Spleen (tissue), 11 donors: ENCODE data around the gene GPR173. TPM values are rescaled to one million over a fixed set of nuclear protein-coding genes. Genes with fewer than 3 reads are reported as not detected.

Experiments used
- DNase-seq: peaks from one replicate; pipeline ENCODE4 v3.0.0-alpha.2; 2020
- H3K27ac ChIP-seq, 8 donors: fragments of 200-600 bp; sonication (generic) in 7 of 8; 1 replicate in 4 of 8; 2 replicates in 4 of 8; pipeline versions ENCODE4 v1.5.0 to v1.8.0; 2016 to 2021; ENCODE audit warnings: inconsistent platforms in 4 of 8, mild to moderate bottlenecking in 4 of 8, moderate library complexity in 1 of 8
- H3K27me3 ChIP-seq, 7 donors: fragments of 200-600 bp; sonication (generic) in 6 of 7; replicated peaks in 1 of 7; 1 replicate in 4 of 7; 2 replicates in 3 of 7; pipeline versions ENCODE4 v1.5.0 to v1.8.0; 2016 to 2021; ENCODE audit warnings: inconsistent platforms in 3 of 7, mild to moderate bottlenecking in 1 of 7
- H3K36me3 ChIP-seq, 6 donors: fragments of 200-600 bp; sonication (generic) in 5 of 6; 1 replicate in 4 of 6; 2 replicates in 2 of 6; pipeline versions ENCODE4 v1.5.0 to v1.8.0; 2016 to 2021; ENCODE audit warnings: inconsistent platforms in 2 of 6
- H3K4me1 ChIP-seq, 6 donors: fragments of 200-600 bp; sonication (generic) in 5 of 6; 1 replicate in 3 of 6; 2 replicates in 3 of 6; pipeline versions ENCODE4 v1.5.0 to v1.8.0; 2016 to 2021; ENCODE audit warnings: inconsistent platforms in 3 of 6
- H3K4me3 ChIP-seq, 8 donors: fragments of 200-600 bp; sonication (generic) in 7 of 8; 1 replicate in 4 of 8; 2 replicates in 4 of 8; pipeline versions ENCODE4 v1.5.0 to v1.8.0; 2016 to 2021; ENCODE audit warnings: inconsistent platforms in 4 of 8, mild to moderate bottlenecking in 4 of 8, moderate library complexity in 2 of 8
- H3K9me3 ChIP-seq, 8 donors: fragments of 200-600 bp; sonication (generic) in 7 of 8; 1 replicate in 4 of 8; 2 replicates in 4 of 8; pipeline versions ENCODE4 v1.5.0 to v1.8.0; 2016 to 2021; ENCODE audit warnings: inconsistent platforms in 4 of 8
- POLR2A ChIP-seq, 3 donors: fragments of 450-650 bp; IDR thresholded peaks; one replicate each; pipeline ENCODE4 v1.5.1; 2017; ENCODE audit warnings: antibody characterized with exemption in 3 of 3, mild to moderate bottlenecking in 1 of 3
- POLR2AphosphoS5 ChIP-seq, 3 donors: sonication (generic); formaldehyde crosslinking; IDR thresholded peaks; one replicate each; pipeline ENCODE4 v1.5.1; 2017; ENCODE audit warnings: antibody characterized with exemption in 3 of 3
- WGBS, 5 donors: extraction: QIAGEN DNeasy Blood & Tissue Kit in 3 of 5; methylation state at CpG; one replicate each; pipeline versions ENCODE4 v1.1.5 to v1.1.7; 2013 to 2018; 5-methylcytosine and 5-hydroxymethylcytosine counted together
- intact Hi-C: fragments of 100-400 bp; cut with DNase I; formaldehyde crosslinking; loops from one replicate; pipeline ENCODE4 v1.15.0; 2023; ENCODE audit warnings: low total_unique reads
- polyA plus RNA-seq, 3 donors: library from polyadenylated mRNA; stranded (reverse); fragments of 200-250 nt; gene quantifications; one replicate each; pipeline ENCODE4 v1.2.1, GENCODE V29; 2013
- total RNA-seq, 7 donors: library from RNA; depleted of rRNA in 3 of 7; stranded (reverse); fragments of >200 nt in 3 of 7; fragmentation: NEBNext Ultra II Directional in 4 of 7; extraction: Animal tissue kit (Norgen Biotek cat#: 25700) in 4 of 7; gene quantifications; one replicate each; pipeline versions ENCODE4 v1.1.0 to v1.2.1, GENCODE V29; 2016 to 2021
- TF ChIP-seq, protein P1 (sequence below), 11 experiments: fragments of 200-600 bp in 7 of 11; fragments of 450-650 bp in 4 of 11; sonication (generic) in 4 of 11; IDR thresholded peaks in 8 of 11; conservative IDR thresholded peaks in 3 of 11; 1 replicate in 7 of 11; 2 replicates in 4 of 11; pipeline versions ENCODE4 v1.4.0 to v1.8.0; 2016 to 2021; ENCODE audit warnings: antibody characterized with exemption in 11 of 11, inconsistent platforms in 4 of 11, mild to moderate bottlenecking in 1 of 11
- donor health status: healthy with polysubstance abuse.
- donor health status: DM: no; HTN: no; CAD: no; lungs with moderate emphysema.
- donor health status: DM: no; HTN: no; CAD: no.
- donor health status: Bipolar disorder and iron deficiency.
- donor health status: healthy.
- donor health status: DM: no; HTN: no; CAD: no.
- donor health status: DM: yes; HTN: yes; CAD: no.

GPR173 gene
- total and polyA plus RNA-seq, 10 donors: 0.44 to 4.4 (median 2.0) TPM

DNA sequence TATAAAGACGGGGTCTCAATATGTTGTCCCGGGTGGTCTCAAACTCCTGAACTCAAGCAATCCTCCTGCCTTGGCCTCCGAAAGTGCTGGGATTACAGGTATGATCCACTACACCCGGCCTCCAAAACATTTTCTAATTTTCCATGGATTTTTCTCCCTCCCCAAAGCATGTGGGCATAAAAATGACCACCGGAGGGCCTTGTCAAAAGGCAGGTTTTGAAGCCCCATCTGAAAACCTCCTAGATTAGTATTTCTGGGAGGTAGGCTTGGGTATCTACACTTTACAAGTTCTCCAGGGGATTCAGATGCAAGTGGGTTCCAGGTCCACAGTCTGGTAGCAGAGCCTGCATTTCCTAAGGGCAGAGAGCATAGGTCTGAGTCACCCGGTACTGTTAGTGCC, 1.4 kb upstream of the GPR173 start:
- Histone ChIP-seq H3K36me3 (no peaks in the 10 kb centered on the region), H3K27ac (no peak overlapping the region), H3K4me3 (no peak overlapping the region), H3K27me3 (peaks cover 0 to 24% (median 0%) of the 10 kb centered on the region in 7 donors), H3K9me3 (no peaks in the 10 kb centered on the region), H3K4me1 (no peaks in the 10 kb centered on the region)
- TF ChIP-seq, protein P1, sequence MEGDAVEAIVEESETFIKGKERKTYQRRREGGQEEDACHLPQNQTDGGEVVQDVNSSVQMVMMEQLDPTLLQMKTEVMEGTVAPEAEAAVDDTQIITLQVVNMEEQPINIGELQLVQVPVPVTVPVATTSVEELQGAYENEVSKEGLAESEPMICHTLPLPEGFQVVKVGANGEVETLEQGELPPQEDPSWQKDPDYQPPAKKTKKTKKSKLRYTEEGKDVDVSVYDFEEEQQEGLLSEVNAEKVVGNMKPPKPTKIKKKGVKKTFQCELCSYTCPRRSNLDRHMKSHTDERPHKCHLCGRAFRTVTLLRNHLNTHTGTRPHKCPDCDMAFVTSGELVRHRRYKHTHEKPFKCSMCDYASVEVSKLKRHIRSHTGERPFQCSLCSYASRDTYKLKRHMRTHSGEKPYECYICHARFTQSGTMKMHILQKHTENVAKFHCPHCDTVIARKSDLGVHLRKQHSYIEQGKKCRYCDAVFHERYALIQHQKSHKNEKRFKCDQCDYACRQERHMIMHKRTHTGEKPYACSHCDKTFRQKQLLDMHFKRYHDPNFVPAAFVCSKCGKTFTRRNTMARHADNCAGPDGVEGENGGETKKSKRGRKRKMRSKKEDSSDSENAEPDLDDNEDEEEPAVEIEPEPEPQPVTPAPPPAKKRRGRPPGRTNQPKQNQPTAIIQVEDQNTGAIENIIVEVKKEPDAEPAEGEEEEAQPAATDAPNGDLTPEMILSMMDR (IDR thresholded peaks at IDR 0.05 in 8 of 11, conservative IDR thresholded peaks at IDR 0.05 in 3 of 11): no peak
- TF ChIP-seq POLR2AphosphoS5 (IDR thresholded peaks at IDR 0.05) (no peak), POLR2A (IDR thresholded peaks at IDR 0.05) (no peak)
- intact Hi-C loops: no loop called here
- WGBS, 5 donors: 82 to 93% (median 91%) methylated on average over 6 of the region's 6 CpGs
- DNase-seq: no peak

DNA sequence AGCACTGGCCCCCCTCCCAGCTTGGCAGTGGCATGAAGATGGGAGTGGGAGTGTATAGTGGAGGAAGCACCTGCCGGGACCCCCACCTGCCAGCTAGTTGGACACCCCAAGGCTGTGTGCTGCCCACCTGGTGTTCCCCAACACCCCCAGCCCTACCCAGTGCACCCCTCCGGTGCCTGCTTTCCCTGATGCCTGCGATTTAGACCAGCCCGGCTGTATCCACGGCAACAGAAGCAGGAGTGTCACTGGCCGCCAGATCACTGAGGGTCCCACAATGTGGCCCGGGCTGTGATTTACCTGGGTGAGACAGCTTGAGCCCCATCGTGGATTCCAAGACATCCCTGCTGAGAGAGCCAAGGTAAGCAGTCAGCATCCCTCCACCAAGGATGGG, 533 bp downstream of the GPR173 start:
- Histone ChIP-seq H3K4me1 (no peaks in the 10 kb centered on the region), H3K4me3 (peak overlapping the region in 5 of 8 donors; percentile 17 to 65 (median 36)), H3K9me3 (no peaks in the 10 kb centered on the region), H3K27me3 (peaks cover 0 to 24% (median 0%) of the 10 kb centered on the region in 7 donors), H3K27ac (no peak overlapping the region), H3K36me3 (no peaks in the 10 kb centered on the region)
- intact Hi-C loops: no loop called here
- TF ChIP-seq POLR2A (IDR thresholded peaks at IDR 0.05): no peak
- TF ChIP-seq POLR2AphosphoS5 (IDR thresholded peaks at IDR 0.05): no peak
- TF ChIP-seq, protein P1 (IDR thresholded peaks at IDR 0.05 in 8 of 11, conservative IDR thresholded peaks at IDR 0.05 in 3 of 11): no peak
- 23 to 58% (median 35%) methylated on average over 4 to 8 of the region's 8 CpGs for WGBS, 5 donors
- no peak for DNase-seq

DNA sequence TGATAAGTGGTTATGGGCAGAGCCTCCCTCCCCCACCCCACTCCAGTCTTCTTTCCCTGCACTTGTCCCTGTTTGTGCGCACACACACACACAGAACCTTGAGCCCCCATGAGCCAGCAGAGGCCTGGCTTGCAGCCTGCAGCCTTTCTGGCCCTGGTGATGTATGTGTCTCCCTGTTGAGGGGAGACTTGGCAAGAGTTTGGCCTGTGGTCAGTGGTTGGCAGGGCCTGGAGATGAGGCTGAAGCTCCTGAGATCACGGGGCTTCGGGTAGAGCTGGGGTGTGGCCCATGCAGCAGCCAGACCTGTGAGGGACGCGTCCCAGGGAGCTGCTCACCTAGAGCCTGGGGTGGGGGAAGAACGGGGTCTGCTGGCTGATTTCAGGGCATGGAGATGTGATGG, 2.3 kb downstream of the GPR173 start:
- Histone ChIP-seq H3K27me3 (peaks cover 0 to 24% (median 0%) of the 10 kb centered on the region in 7 donors), H3K27ac (no peak overlapping the region), H3K9me3 (no peaks in the 10 kb centered on the region), H3K4me3 (no peak overlapping the region), H3K4me1 (no peaks in the 10 kb centered on the region), H3K36me3 (no peaks in the 10 kb centered on the region)
- 76 to 92% (median 83%) methylated on average over 6 of the region's 6 CpGs for WGBS, 5 donors
- intact Hi-C loops: no loop called here
- TF ChIP-seq POLR2A (IDR thresholded peaks at IDR 0.05) (no peak), POLR2AphosphoS5 (IDR thresholded peaks at IDR 0.05) (no peak)
- TF ChIP-seq, protein P1 (IDR thresholded peaks at IDR 0.05 in 8 of 11, conservative IDR thresholded peaks at IDR 0.05 in 3 of 11): no peak
- DNase-seq: no peak

DNA sequence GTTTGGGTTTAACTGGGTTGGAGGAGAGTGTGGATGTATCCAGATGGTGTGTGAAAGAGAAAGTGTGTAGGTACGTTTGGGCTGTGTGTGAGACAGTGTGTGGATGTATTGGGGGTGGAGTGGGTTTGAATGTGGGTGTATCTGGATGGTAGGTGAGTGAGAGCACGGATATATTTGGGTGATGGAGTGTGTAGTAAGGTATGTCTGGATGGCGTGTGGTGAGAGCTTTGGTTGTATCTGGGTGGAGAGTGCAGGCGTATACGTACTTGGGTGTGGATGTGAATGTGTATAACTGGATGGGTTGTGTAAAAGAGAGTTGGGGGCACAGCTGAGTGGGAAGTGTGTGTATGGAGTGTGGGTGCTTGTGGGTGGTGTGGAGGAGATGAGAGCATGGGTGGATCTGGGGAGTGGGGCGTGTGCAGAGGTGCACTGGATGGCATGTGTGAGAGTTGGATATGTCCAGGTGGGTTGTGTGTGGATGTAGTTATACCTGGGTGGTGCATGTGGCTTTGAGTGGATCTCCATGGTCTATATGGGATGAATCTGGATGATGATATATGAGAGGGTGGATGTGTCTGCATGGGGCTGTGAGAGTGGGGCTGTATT, 6.8 kb downstream of the GPR173 start:
- Histone ChIP-seq H3K9me3 (no peaks in the 10 kb centered on the region), H3K27me3 (peaks cover 0 to 6% (median 0%) of the 10 kb centered on the region in 7 donors), H3K27ac (no peak overlapping the region), H3K4me1 (no peaks in the 10 kb centered on the region), H3K36me3 (no peaks in the 10 kb centered on the region), H3K4me3 (no peak overlapping the region)
- intact Hi-C loops: no loop called here
- no peak for DNase-seq
- 71 to 93% (median 89%) methylated on average over 6 of the region's 6 CpGs for WGBS, 5 donors
- TF ChIP-seq, protein P1 (IDR thresholded peaks at IDR 0.05 in 8 of 11, conservative IDR thresholded peaks at IDR 0.05 in 3 of 11): no peak
- TF ChIP-seq POLR2AphosphoS5 (IDR thresholded peaks at IDR 0.05): no peak
- TF ChIP-seq POLR2A (IDR thresholded peaks at IDR 0.05): no peak
